HG02970 (cell line): ENCODE measurements around the gene PTPRG.

Experiments
- ATAC-seq: cut with Tn5 transposase; IDR thresholded peaks from one replicate; pipeline ENCODE4 v1.9.1; 2021; ENCODE audit warnings: mild to moderate bottlenecking, moderate library complexity, moderate number of reproducible peaks; ENCODE audit not compliant: unreplicated experiment, low FRiP score

Gene PTPRG

DNA sequence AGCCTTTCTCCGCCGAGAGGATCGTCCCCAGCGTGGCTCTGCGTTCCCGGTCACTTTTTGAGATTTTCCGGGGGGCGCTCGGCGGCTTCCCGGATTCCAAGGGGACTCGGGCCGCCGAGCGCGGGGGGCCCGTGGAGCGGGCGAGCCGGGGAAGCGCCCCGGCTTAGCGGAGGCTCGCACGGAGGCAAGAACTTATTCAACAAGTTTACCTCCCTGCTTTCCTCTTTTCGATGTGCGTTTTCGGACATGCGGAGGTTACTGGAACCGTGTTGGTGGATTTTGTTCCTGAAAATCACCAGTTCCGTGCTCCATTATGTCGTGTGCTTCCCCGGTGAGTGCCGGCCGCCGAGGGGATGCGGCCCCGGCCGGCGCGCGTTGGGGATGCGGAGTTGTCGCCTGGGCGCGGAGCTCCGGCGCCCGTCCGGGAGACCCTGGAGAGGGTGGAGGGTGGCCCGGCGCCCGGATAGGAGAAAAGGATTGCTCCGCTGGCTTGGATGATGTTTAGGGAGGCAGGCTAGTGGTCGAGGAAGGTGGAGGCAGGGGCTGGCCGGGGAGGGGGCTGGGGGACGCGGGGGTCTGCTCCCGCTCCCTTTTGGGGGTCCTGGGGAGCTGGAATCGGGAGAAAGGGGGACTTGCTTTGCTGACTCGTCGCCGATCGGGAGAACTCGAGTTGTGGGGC, 810 bp downstream of the PTPRG start:
- no peak for ATAC-seq

DNA sequence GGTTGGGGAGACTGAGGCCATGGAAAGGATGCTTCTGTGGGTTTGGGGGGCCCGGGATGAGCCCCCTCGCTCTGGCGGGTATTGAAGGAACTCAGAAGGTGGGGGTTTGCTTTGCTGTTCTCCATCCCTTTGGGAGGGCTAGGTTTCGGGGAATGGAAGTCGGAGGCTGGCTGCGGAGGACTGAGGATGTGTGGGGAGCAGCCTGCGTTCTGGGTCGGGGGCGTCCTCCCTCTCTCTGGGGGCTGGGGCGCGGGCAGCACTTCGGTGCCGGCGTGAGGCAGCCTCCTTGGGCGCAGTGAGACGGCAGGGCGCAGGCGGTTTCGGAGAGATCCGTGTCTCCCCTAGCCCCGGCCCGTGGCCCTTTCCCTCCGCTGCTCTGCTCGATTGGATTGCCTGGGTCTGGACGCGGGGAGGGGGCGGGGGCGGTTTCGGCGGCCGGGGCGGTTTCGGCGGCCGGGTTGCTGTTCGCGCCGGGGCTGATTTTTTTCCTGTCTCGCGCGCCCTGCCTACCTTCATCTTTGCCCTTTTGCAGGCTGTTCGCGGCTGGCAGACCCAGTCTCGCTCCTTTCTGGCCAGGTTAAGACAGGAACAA, 1.4 kb downstream of the PTPRG start:
- no peak for ATAC-seq

DNA sequence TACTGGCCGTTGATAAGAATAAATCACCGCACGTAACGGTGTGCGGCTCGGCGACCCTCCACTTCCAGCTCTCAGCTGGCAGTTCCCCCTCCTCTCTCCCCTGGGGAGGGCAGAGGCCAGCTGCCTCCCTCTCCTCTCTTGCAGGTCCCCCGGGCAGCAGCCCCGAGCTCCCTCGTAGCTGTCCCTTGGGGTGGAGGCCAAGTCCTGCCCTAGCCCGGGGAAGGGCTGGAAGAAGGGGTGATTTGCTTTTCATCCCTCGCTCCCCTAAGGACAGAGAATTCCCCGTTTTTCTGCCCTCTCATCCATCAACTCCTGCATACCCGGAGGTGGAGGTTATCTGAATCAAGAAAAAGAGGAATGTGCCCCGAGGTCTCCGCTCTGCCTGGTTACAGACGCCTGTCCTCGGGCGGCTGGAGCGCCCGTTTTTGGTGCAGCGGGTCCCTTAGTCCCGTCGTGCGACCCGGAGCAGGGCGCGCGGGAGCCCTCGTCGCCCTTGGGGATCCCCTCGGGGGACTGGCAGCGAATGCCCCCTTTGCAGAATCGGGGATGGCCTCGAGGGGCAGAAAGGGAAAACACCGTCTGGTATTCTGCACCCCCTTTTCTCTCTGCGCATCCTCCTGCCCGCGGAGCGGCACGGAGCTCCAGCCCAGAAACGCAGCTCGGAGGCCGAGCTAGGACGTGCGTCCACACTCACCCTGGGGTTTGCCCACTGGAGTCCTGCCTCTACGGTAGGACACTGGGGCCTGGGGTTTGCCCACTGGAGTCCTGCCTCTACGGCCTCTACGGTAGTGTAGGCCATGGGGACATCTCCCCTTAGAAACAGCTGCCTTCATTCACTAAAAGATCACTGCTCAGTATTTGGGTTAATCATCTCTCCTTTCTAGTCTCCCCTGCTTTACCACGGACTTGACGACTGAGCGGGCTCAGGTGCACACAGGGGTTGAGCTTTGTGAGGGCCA, 2.2 kb downstream of the PTPRG start:
- ATAC-seq: no peak

DNA sequence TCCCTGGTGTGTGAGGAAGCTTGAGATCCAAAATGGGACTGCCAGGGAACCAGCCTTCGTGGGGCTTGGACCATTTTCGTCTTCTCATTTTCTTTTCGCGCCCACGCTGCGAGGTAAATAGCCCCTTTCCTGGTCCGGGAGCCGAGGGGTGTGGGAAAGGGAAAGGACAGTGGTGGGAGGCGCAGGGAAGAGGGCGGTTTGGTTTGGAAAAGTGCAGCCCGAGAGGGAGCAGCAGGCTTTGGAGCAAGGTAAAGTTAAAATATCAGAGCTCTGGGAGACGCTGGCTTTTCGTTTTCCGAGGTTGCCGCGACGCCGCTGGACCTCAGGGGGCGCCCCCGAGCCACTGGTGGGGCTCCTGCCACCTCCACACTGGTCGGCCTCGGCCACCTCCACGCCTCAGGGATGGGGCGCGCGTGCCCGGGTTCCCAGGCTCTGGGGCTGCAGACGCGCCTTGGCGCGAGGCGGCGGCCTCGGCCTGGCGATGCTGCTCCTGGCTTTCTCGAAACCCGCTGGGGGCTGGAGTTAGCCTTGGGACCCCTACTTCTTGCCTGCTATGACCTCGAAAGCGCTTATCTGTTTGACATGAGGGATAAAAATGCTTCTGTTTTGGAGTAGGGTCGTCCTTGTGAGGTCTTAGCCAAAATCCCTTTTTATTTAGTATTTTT, 3.2 kb downstream of the PTPRG start:
- ATAC-seq: no peak

DNA sequence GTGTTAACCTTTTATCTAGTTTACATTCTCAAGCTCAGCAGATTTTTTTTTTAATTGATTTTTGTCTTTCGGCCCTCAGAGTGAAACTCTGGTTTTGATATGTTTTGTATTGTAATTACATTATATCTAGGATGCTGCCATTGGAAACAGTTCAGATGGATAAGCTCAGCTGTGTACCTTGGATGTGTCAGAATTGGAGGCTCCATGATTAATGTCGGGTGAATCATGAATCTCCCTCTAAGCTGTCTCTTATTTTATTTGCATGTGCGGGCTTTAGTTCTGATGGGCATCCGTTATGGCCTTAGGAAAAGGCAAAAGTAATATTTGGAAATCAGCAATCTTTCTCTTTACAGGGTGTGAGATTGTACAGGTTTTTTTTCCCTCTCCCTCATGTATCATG, 4.2 kb downstream of the PTPRG start:
- ATAC-seq: no peak

DNA sequence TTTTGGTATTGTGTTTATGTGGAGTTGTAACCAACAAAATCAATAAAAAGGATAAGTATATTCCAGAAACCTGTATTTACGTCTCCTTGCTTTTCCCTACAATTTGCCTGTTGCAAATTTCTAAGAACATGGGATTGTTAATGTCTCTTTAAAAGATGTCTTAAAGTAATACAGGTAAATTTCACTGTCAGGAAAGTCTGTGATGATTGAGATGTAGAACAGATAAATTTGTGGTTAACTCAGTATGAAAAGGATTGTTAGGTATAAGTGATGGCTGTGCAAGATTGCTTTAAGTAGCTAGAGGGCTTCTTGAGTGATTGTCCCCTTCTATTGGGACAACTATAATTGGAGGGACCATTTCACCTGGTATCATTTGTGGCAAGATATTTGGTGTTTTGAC, 6.8 kb downstream of the PTPRG start:
- no peak for ATAC-seq

DNA sequence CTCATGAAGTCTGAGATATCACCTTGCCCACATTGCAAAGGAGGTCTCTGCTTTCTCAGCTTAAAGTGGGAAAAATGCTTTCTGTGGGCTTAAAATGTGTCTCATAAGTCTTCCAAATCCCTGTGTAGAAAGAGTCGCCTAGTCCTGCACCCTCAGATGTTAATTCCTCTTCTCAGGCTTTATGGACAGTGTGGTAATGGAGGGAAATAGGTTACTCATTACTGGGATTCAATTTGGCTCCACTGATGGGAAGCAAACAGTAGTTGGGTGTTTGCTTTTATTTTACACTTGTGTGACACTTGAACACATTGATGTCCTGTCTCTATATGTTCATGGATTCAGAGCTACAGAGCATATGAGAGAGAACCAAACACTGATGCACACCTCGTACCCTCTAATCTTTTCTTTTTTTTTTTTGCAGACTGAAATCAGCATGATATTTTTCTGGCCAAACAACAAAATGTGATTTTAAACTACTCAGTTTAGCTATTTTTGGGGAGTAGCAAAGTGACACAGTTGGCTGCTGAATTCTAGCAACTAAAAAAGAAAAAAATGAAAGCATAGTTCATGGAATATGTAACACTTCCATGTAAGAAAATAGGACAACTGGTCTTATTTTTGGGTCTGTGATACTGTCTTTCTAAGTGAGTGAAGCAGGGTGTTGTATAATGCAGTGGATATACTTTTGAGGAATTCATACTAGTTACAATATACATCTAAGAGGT, 8.6 kb downstream of the PTPRG start:
- no peak for ATAC-seq

DNA sequence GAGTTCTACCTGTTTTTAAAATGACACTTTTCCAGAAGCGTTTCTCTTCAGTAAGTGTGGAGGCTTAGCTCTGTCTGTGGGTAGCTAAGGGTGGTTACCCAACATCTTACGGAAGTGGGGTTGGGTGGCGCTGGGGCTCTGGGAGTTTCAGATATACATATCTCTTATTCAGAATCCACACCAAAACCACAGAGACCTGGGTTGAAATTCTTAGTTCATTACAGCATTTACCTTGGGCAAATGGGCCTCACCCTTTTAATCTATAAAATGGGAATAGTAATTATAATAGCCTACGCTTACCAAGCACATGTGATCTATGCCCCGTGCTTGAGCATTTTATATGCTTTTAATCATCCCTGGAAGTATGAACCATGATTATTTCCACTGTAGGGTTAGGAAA, 9.4 kb downstream of the PTPRG start:
- no peak for ATAC-seq

DNA sequence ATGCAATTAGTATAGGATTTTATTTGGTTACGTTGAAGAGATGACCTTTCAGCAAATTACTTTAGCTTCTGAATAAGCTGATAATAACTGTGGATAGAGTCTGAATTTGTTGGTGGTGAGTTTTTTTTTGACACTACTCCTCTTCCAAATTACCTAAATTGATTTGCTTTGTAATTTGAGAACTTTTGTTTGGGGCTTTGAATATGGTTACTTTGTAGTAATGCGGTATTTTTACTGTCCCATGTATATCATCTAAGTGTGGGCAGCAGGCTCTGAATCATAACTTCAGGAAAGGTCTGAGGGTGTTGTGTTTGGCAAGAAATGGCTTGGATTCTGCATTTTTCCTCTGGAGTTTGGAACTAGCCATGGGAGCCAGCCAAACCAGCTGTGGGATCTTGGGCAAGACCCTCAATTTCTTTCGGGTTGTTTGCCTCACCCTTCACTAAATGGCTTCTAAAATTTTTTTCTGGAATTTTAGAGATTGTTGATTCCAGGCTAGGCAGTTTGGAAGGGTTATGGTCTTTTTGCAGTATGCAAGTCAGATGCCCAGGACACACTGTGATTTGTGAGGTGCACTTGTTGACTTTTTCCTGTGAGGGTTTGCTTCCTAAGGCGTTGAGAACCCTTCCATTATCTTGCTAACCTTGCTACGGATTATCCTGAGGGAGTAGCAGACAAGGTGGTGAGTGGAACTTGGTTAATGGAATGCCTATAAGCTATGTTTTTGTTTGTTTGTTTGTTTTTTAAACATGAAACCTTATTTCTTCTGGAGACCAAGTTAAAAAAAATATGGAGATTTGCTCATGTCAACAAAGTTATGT, 10.4 kb downstream of the PTPRG start:
- ATAC-seq: no peak

DNA sequence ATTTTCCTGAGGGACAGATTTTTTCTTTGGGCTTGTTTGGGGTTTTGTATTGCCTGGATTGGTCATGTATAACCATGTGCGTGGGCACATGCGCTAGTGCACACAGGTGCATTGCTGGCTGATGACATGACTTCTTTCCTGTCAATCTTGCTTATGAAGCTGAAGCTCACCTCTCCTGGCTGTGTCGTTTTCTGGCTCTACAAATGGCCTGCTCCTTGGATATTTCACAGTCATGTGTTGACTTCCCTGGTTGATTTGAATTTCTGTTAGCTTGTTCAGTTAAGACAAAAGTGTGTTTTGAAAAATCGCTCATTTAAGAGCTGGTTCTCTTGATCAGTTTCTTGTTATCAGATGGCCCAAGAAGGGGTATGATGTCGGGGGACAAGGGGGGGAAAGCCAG, 11.5 kb downstream of the PTPRG start:
- ATAC-seq: no peak

DNA sequence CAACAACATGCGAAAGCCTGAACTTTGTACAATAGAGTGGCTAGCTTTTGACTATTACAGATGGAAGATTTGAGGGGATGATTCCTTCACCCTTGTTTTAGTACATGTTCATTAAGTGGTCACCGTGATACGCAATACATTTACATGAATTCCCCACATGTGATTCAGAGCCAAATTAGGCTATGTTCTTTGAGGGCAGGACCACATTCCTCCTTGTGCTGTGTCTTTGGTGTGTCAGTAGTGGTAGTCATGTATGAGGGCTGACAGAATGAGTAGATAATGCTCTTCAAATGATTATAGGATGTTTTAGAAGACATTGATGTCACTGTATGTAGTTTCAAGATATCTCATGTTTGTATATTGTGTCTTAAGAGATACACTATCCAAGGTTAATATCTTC, 12.1 kb downstream of the PTPRG start:
- ATAC-seq: no peak

DNA sequence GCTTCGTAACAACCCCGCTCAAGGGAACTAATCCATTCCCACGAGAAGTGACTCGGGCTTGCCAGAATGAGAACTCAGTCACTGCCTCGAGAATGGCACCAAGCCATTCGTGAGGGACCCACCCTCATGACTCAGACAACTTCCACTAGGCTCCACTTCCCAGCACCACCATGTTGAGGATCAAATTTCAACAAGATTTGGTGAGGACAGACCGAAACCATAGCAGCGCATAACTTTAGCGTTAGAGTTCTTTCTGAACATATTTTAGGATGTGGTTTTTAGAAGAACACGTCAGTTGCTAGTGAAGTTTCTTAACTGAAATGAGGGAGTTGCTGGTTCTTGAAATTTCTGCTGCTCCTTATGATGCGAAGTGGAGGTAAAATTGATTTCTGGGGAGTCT, 13.5 kb downstream of the PTPRG start:
- ATAC-seq: no peak

DNA sequence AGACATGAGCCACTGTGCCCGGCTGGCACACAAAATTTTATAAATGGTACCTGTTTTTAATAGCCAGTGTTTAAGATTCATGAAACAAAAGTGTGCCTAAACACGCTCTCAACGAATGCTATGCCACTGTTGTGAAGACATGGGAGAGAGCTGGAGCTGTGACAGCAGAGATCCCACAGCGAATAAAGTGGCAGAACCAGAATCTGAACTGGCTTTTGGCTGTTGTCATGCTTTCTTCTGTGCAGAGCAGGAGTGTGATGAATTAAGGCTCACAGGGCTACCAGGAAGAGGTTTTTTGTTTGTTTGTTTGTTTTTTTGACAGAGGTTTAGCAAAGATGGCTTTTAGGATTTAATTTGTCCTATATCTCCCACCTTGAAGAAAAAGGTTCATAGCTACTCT, 14.5 kb downstream of the PTPRG start:
- ATAC-seq: no peak

DNA sequence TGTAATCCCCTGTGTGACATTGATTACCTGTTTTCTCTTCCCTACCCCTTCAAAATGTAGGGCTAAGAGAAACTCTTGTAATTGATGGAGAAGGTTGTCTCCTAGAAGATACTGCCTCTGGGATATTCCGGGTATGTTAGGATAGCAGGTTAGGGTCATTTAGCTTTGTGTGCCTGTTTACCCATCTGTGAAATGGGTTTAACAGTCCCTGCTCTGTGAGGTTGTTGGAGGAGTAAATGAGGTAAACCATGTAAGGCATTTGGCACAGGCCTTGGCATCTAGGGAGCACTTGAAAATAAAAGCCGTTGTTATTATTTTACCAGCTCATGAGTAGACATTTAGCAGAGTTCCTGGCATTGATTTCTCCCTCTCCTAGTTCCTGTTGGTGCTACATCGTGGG, 16.4 kb downstream of the PTPRG start:
- no peak for ATAC-seq

DNA sequence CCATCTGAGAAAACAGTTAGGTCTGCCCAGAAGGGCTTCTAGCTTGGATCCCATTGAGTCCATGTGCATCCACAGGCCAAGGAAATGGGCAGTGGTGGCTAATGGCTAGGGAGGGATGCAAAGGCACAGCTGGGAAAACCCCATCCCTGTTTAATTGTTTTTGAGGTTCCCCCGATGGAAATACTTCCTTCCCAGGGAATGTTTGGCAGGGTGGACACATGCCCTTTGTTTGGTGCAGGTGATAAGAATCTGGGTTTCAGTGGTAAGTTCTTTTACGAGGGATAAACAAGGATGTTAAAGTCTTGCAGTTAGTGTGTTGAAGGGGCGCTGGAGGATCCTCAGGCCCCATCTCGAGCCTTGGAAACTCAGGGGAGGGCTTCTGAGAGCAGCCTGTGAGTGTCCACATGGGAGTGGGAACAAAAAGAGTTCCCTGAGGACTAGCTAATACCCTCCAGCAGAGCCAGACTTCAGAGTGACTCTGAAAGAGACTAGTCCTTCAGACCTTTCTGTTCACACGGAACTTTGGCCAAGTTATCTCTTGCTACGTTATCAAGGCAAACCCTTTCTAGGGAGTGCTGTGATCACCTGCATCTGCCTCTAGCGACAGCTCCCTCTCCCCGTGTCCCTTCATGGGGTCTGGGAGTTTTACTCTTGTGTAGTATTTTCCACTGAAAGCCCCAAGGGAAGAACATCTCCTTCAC, 17.4 kb downstream of the PTPRG start:
- ATAC-seq: no peak

DNA sequence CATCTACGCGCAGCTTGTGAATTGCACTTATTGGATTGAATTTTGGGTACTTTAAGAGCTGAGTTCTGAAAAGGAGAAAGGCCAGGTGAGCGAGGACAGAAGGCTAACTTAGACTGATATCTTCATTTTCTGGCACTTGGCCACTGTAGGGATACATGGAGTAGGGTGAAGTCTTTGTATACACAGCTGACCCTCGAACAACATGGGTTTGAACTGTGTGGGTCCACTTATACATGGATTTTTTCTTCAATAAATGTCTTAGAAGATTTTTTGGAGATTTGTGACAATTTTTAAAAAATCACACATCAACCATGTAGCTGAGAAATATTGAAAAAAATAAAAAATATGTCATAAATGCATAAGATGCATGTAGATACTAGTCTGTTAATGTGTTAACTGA, 18.3 kb downstream of the PTPRG start:
- no peak for ATAC-seq

DNA sequence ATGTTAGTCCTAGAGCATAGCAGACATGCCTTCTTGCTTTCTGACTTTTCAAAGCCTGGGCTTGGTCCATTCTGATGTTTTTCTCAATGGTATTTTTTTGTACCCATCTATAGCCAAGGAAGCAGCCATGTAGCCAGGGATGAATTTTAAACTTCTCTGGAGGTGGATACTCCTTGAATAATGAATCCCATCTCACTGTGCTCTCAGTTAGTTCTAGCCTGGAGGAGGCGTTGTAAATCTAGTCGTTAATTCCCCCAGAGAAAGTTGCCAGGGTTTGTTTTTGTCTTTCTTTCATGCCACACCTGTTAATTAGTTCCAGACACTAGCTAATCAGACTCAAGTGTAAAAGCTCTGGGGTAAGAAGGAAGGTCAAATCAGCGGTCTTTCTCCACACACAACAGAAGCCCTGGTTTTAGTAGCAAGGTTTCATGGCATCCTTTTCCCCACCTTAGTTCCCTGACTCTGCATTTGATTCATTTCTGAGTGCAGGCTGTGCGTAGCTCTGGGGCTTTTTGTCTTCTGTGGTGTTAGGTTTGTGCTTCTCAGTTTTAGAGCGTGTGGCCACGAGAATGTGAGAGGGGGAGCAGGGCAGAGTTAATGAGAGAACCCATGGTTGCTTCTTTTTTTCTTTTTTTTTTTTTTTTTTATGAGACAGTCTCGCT, 19.7 kb downstream of the PTPRG start:
- no peak for ATAC-seq

DNA sequence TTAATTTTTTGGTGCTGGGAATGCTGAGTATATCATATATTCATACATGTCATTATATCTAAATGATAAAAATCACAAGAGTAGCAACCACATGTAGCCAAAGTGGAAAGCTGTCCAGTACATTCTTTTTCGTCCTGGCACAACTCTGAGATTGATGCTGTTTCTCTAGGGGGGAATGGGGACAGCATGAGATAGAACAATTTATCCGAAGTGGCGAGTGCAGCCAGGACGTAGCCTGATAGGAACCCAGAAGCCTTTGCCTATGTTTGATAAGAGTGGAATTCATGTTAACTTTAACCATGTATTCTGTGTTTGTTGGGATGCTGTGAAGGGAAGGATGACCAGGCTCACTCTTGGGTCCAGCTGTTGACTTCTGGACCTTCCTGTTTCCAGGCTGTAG, 20.9 kb downstream of the PTPRG start:
- ATAC-seq: no peak
